ENCODE data around the gene BCL2L1.

The BCL2L1 gene

GRCh38 chr20:31711179-31712111 is 11.2 kb downstream of the BCL2L1 start:
- TF ChIP-seq CTCF (IDR thresholded peaks at IDR 0.05; ENCODE audit: low read depth, low read length, missing control alignments): no peak
- no peak overlapping the region for H3K4me3 ChIP-seq (ENCODE audit: low read depth, low read length)
- in situ Hi-C loops (cut with HindIII; ENCODE audit: low sequenced_read_pairs): no loop called here
- DNase-seq (ENCODE audit: low read depth): no peak

- DNase-seq (ENCODE audit: low read depth): no peak
- no peak for TF ChIP-seq CTCF (IDR thresholded peaks at IDR 0.05; ENCODE audit: low read depth, low read length, missing control alignments)
- no peak overlapping the region for H3K4me3 ChIP-seq (ENCODE audit: low read depth, low read length)
- in situ Hi-C loops (cut with HindIII; ENCODE audit: low sequenced_read_pairs): no loop called here
Measured at GRCh38 chr20:31710423-31711108, 12.1 kb downstream of the BCL2L1 start.

GRCh38 chr20:31709939-31710338 is 12.7 kb downstream of the BCL2L1 start:
- in situ Hi-C loops (cut with HindIII; ENCODE audit: low sequenced_read_pairs): no loop called here
- no peak overlapping the region for H3K4me3 ChIP-seq (ENCODE audit: low read depth, low read length)
- no peak for DNase-seq (ENCODE audit: low read depth)
- TF ChIP-seq CTCF (IDR thresholded peaks at IDR 0.05; ENCODE audit: low read depth, low read length, missing control alignments): no peak

GRCh38 chr20:31708736-31709534 is 13.7 kb downstream of the BCL2L1 start:
- in situ Hi-C loops (cut with HindIII; ENCODE audit: low sequenced_read_pairs): no loop called here
- no peak for TF ChIP-seq CTCF (IDR thresholded peaks at IDR 0.05; ENCODE audit: low read depth, low read length, missing control alignments)
- DNase-seq (ENCODE audit: low read depth): no peak
- H3K4me3 ChIP-seq (ENCODE audit: low read depth, low read length): no peak overlapping the region

GRCh38 chr20:31707994-31708735 is 14.5 kb downstream of the BCL2L1 start:
- TF ChIP-seq CTCF (IDR thresholded peaks at IDR 0.05; ENCODE audit: low read depth, low read length, missing control alignments): no peak
- no peak for DNase-seq (ENCODE audit: low read depth)
- no peak overlapping the region for H3K4me3 ChIP-seq (ENCODE audit: low read depth, low read length)
- in situ Hi-C loops (cut with HindIII; ENCODE audit: low sequenced_read_pairs): no loop called here

GRCh38 chr20:31707258-31707615 is 15.4 kb downstream of the BCL2L1 start:
- in situ Hi-C loops (cut with HindIII; ENCODE audit: low sequenced_read_pairs): no loop called here
- no peak overlapping the region for H3K4me3 ChIP-seq (ENCODE audit: low read depth, low read length)
- TF ChIP-seq CTCF (IDR thresholded peaks at IDR 0.05; ENCODE audit: low read depth, low read length, missing control alignments): no peak
- DNase-seq (ENCODE audit: low read depth): no peak
